Activated CD4-positive, CD25-positive, alpha-beta regulatory T cell treated with anti-CD3 and anti-CD28 coated beads, Interleukin-2, amount 50 U/mL, for 24 hours (primary cell): ENCODE measurements around the gene PIP4K2B.

Experiments
- ATAC-seq, 2 donors: fragments of 150-1000 bp; cut with Tn5 transposase; one replicate each; pipeline ENCODE4 v1.10.0; 2021; ENCODE audit warnings: mild to moderate bottlenecking in 1 of 2, moderate library complexity in 1 of 2

The PIP4K2B gene

GRCh38 chr17:38777641-38778250 is 21.6 kb downstream of the PIP4K2B start:
- no peak for ATAC-seq

GRCh38 chr17:38773258-38773657 is 26.1 kb downstream of the PIP4K2B start:
- ATAC-seq = no peak

- ATAC-seq = no peak
Measured at GRCh38 chr17:38768417-38768816, 30.9 kb downstream of the PIP4K2B start.

- no peak for ATAC-seq
Measured at GRCh38 chr17:38766341-38766740, 33.0 kb downstream of the PIP4K2B start.

- ATAC-seq = no peak
Measured at GRCh38 chr17:38762231-38762630, 37.1 kb downstream of the PIP4K2B start.

GRCh38 chr17:38761612-38762011 is 37.7 kb downstream of the PIP4K2B start:
- ATAC-seq = peak; percentile 25 to 36

- ATAC-seq = no peak
Measured at GRCh38 chr17:38753071-38753506, 46.3 kb downstream of the PIP4K2B start.

GRCh38 chr17:38752308-38753070 is 46.9 kb downstream of the PIP4K2B start, which contains the start of gene PSMB3:
Gene PSMB3 (plus strand): TSS chr17:38752741. CDS start chr17:38752827, 86 bp downstream.
- peak; percentile 93 to 95 for ATAC-seq

- peak; percentile 14 to 35 for ATAC-seq
Measured at GRCh38 chr17:38751808-38752307, 47.5 kb downstream of the PIP4K2B start.

GRCh38 chr17:38751144-38751807 is 48.1 kb downstream of the PIP4K2B start:
- no peak for ATAC-seq

- ATAC-seq = no peak
Measured at GRCh38 chr17:38750312-38751121, 48.8 kb downstream of the PIP4K2B start.

- ATAC-seq = no peak
Measured at GRCh38 chr17:38750044-38750311, 49.4 kb downstream of the PIP4K2B start.

- no peak for ATAC-seq
Measured at GRCh38 chr17:38749223-38750043, 49.9 kb downstream of the PIP4K2B start.

- ATAC-seq = no peak
Measured at GRCh38 chr17:38748892-38749222, 50.5 kb downstream of the PIP4K2B start.

GRCh38 chr17:38748149-38748891 is 51.0 kb downstream of the PIP4K2B start, which contains the start of gene PCGF2:
Gene PCGF2 (minus strand): TSS chr17:38748336. CDS start chr17:38740402, 7,934 bp downstream.
- no peak for ATAC-seq

- ATAC-seq = no peak
Measured at GRCh38 chr17:38747463-38748148, 51.8 kb downstream of the PIP4K2B start.

- no peak for ATAC-seq
Measured at GRCh38 chr17:38746849-38747462, 52.4 kb downstream of the PIP4K2B start.

- ATAC-seq = no peak
Measured at GRCh38 chr17:38746004-38746848, 53.1 kb downstream of the PIP4K2B start.

- no peak for ATAC-seq
Measured at GRCh38 chr17:38745545-38745944, 53.8 kb downstream of the PIP4K2B start.
